GM21526 (cell line): Measurements from ENCODE around the gene MUC22.
"Not testable (repeated sequence)": the region's sequence is repeated elsewhere in the genome, so short reads cannot be mapped to it uniquely, and the experiment has no call there.

Experiments
- ATAC-seq: cut with Tn5 transposase; IDR thresholded peaks from one replicate; pipeline ENCODE4 v1.9.1; 2021; ENCODE audit warnings: moderate library complexity; ENCODE audit not compliant: unreplicated experiment, low FRiP score

The MUC22 gene

GRCh38 chr6:31035862-31036497, 25.7 kb downstream of the MUC22 start:
- no peak for ATAC-seq

- no peak for ATAC-seq
These were observed 26.9 kb downstream of the MUC22 start for GRCh38 chr6:31037169-31037568.

- ATAC-seq = no peak
These were observed 27.4 kb downstream of the MUC22 start for GRCh38 chr6:31037682-31038081.

GRCh38 chr6:31038559-31038958, 28.3 kb downstream of the MUC22 start:
- ATAC-seq = no peak

- ATAC-seq = no peak
These were observed 30.5 kb downstream of the MUC22 start for GRCh38 chr6:31040801-31041200.

- ATAC-seq = no peak
These were observed 31.2 kb downstream of the MUC22 start for GRCh38 chr6:31041372-31041974.

- no peak for ATAC-seq
These were observed 32.5 kb downstream of the MUC22 start for GRCh38 chr6:31042806-31043205.

- ATAC-seq = no peak
These were observed 37.8 kb downstream of the MUC22 start for GRCh38 chr6:31048099-31048498.

GRCh38 chr6:31049518-31049917, 39.2 kb downstream of the MUC22 start:
- ATAC-seq = no peak

- not testable (repeated sequence) for ATAC-seq
These were observed 42.9 kb downstream of the MUC22 start for GRCh38 chr6:31053187-31053586.

- ATAC-seq = no peak
These were observed 43.6 kb downstream of the MUC22 start for GRCh38 chr6:31053873-31054272.

GRCh38 chr6:31055441-31055840, 45.2 kb downstream of the MUC22 start:
- no peak for ATAC-seq

GRCh38 chr6:31057426-31058003, 47.2 kb downstream of the MUC22 start:
- no peak for ATAC-seq

GRCh38 chr6:31058128-31058894, 48.0 kb downstream of the MUC22 start:
- no peak for ATAC-seq

GRCh38 chr6:31060145-31060544, 49.9 kb downstream of the MUC22 start:
- no peak for ATAC-seq

- ATAC-seq = no peak
These were observed 53.7 kb downstream of the MUC22 start for GRCh38 chr6:31063906-31064435.

GRCh38 chr6:31065556-31065955, 55.3 kb downstream of the MUC22 start:
- ATAC-seq = no peak

GRCh38 chr6:31067028-31067427, 56.8 kb downstream of the MUC22 start:
- not testable (repeated sequence) for ATAC-seq

- not testable (repeated sequence) for ATAC-seq
These were observed 57.8 kb downstream of the MUC22 start for GRCh38 chr6:31067891-31068668.

GRCh38 chr6:31068669-31069340, 58.5 kb downstream of the MUC22 start:
- ATAC-seq = no peak
